Tongue (tissue), 2 donors: ENCODE results near the gene HAL. TPM values are rescaled to one million over a fixed set of nuclear protein-coding genes. Genes with fewer than 3 reads are reported as not detected.

Experiments
- DNase-seq: peaks from one replicate; pipeline ENCODE4 v3.0.0-alpha.2; 2015
- total RNA-seq: library from RNA; depleted of rRNA; stranded (reverse); fragments of >200 nt; gene quantifications from one replicate; pipeline ENCODE4 v1.2.3, GENCODE V29; 2014

The HAL gene
- total RNA-seq, 1 donor from 2014 or later: 0.51 TPM

- DNase-seq: peak; percentile 43
These were observed 11.6 kb upstream of the HAL start for GRCh38 chr12:96007729-96008128.

- no peak for DNase-seq
These were observed 10.6 kb upstream of the HAL start for GRCh38 chr12:96006727-96007126.

GRCh38 chr12:96000858-96001257, 4.7 kb upstream of the HAL start:
- no peak for DNase-seq

GRCh38 chr12:95999484-95999883, 3.3 kb upstream of the HAL start:
- no peak for DNase-seq

- DNase-seq: peak; percentile 67
These were observed 2.6 kb upstream of the HAL start for GRCh38 chr12:95998611-95999286.

GRCh38 chr12:95997911-95998510, 1.9 kb upstream of the HAL start:
- no peak for DNase-seq

- DNase-seq: no peak
These were observed 1.1 kb upstream of the HAL start for GRCh38 chr12:95997276-95997675.

- no peak for DNase-seq
These were observed 709 bp downstream of the HAL start for GRCh38 chr12:95995238-95996031.

GRCh38 chr12:95994476-95994875, 1.7 kb downstream of the HAL start:
- DNase-seq: no peak

GRCh38 chr12:95993907-95994306, 2.2 kb downstream of the HAL start:
- no peak for DNase-seq

- no peak for DNase-seq
These were observed 6.0 kb downstream of the HAL start for GRCh38 chr12:95990136-95990535.

GRCh38 chr12:95989504-95990123, 6.5 kb downstream of the HAL start:
- DNase-seq: no peak

GRCh38 chr12:95988506-95989275, 7.5 kb downstream of the HAL start:
- DNase-seq: no peak

- no peak for DNase-seq
These were observed 9.2 kb downstream of the HAL start for GRCh38 chr12:95986635-95987570.

- no peak for DNase-seq
These were observed 11.5 kb downstream of the HAL start for GRCh38 chr12:95984682-95985081.

GRCh38 chr12:95982602-95983001, 13.5 kb downstream of the HAL start:
- DNase-seq: no peak

GRCh38 chr12:95980437-95980836, 15.7 kb downstream of the HAL start:
- DNase-seq: no peak

- DNase-seq: no peak
These were observed 17.4 kb downstream of the HAL start for GRCh38 chr12:95978774-95979173.

- no peak for DNase-seq
These were observed 17.8 kb downstream of the HAL start for GRCh38 chr12:95978351-95978750.

GRCh38 chr12:95977764-95978305, 18.3 kb downstream of the HAL start:
- no peak for DNase-seq

- no peak for DNase-seq
These were observed 19.7 kb downstream of the HAL start for GRCh38 chr12:95976416-95976832.
